Measurements from ENCODE around the gene STYXL1. TPM values are rescaled to one million over a fixed set of nuclear protein-coding genes. Genes with fewer than 3 reads are reported as not detected.

Gene STYXL1
- total and polyA plus RNA-seq, 12 donors = 20.9 to 82.0 (median 50.8) TPM

DNA sequence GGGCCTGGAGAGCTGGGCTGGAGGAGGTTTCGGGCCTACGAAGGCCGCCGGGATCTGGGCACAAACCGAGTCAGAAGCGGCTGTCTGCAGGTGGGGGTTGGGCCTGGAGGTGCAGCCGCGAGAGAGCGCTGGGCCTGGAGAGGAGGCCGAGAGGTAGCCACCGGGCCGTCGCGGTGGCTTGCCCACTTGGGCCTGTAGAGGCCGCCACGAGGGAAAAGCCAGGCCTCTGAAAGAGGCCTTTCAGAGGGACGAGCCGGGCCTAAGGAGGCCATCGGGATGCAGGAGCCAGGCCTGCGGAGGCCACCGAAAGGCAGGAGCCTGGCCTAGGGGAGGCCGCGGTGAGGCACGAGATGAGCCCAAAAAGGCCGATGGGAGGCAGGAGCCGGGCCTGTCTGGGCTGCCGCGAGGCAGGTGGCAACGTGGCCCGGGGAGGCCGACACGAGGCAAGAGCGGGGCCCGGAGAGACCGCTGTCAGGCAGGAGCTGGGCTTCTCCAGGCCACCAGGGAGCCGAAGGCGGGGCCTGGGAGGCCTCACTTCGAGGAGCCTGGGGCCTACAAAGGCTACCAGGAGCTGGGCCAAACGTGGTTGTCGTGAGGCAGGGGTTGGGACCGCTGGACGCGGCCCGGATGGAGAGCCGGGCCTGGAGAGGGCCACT is 25.7 kb upstream of the STYXL1 start:
- 93 to 95% (median 94%) methylated on average over 35 to 45 of the region's 45 CpGs for WGBS, 4 donors
- intact Hi-C loops (cut with DNase I) = loop anchor here in 1 of 2 donors (5.0 kb wide), 1 partner anchor 39 kb away; no protein-coding TSS in a partner anchor

DNA sequence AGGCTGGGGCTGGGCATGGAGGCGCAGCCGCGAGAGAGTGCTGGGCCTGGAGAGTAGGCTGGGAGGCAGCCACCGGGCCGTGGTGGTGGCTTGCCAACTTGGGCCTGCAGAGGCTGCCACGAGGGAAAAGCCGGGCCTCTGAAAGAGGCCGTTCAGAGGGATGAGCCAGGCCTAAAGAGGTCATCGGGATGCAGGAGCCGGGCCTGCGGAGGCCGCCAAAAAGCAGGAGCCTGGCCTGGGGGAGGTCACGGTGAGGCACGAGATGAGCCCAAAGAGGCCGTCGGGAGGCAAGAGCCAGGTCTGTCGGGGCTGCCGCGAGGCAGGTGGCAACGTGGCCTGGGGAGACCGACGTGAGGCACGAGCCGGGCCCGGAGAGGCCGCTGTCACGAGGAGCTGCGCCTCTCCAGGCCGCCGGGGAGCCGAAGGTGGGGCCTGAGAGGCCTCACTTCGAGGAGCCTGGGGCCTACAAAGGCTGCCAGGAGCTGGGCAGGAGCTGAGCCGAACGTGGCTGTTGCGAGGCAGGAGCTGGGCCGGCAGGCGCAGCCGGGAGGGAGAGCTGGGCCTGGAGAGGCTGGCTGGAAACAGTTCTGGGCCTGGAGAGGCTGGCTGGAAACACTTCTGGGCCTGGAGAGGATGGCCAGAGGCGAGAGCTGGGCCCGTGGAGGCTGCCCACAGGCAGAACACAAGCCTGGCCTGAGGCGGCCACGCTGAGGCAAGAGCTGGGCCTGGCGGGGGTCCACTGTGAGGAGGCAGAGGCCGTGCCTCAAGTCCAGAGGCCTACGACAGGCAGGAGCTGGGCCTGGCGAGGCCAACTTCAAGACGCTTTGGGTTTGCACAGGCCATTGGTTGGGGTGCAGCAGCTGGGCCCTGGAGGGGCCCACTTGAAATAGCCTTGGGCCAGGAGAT is 24.7 kb upstream of the STYXL1 start:
- Histone ChIP-seq H3K4me1 (replicated peaks in 1 of 2) (peaks cover 0 to 13% of the 10 kb centered on the region in 2 donors), H3K9me3 (replicated peaks in 1 of 3) (no peaks in the 10 kb centered on the region), H3K27me3 (no peaks in the 10 kb centered on the region), H3K36me3 (replicated peaks in 1 of 2) (no peaks in the 10 kb centered on the region), H3K4me3 (no peak overlapping the region), H3K27ac (no peak overlapping the region)
- no peak for DNase-seq
- TF ChIP-seq, protein P1, sequence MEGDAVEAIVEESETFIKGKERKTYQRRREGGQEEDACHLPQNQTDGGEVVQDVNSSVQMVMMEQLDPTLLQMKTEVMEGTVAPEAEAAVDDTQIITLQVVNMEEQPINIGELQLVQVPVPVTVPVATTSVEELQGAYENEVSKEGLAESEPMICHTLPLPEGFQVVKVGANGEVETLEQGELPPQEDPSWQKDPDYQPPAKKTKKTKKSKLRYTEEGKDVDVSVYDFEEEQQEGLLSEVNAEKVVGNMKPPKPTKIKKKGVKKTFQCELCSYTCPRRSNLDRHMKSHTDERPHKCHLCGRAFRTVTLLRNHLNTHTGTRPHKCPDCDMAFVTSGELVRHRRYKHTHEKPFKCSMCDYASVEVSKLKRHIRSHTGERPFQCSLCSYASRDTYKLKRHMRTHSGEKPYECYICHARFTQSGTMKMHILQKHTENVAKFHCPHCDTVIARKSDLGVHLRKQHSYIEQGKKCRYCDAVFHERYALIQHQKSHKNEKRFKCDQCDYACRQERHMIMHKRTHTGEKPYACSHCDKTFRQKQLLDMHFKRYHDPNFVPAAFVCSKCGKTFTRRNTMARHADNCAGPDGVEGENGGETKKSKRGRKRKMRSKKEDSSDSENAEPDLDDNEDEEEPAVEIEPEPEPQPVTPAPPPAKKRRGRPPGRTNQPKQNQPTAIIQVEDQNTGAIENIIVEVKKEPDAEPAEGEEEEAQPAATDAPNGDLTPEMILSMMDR (IDR thresholded peaks at IDR 0.05) = no peak
- no peak for TF ChIP-seq POLR2A (IDR thresholded peaks at IDR 0.05)
- WGBS, 4 donors = 95 to 96% (median 96%) methylated on average over 32 to 47 of the region's 47 CpGs
- intact Hi-C loops (cut with DNase I) = loop anchor here in 1 of 2 donors (5.0 kb wide), 1 partner anchor 40 kb away; no protein-coding TSS in a partner anchor

More for the DNA sequence above, 25.7 kb upstream of the STYXL1 start:
- Histone ChIP-seq H3K27ac (no peak overlapping the region), H3K36me3 (replicated peaks in 1 of 2) (no peaks in the 10 kb centered on the region), H3K4me1 (replicated peaks in 1 of 2) (peaks cover 0 to 13% of the 10 kb centered on the region in 2 donors), H3K4me3 (no peak overlapping the region), H3K27me3 (no peaks in the 10 kb centered on the region), H3K9me3 (replicated peaks in 1 of 3) (no peaks in the 10 kb centered on the region)
- DNase-seq = no peak
- TF ChIP-seq, protein P1 (IDR thresholded peaks at IDR 0.05) = no peak
- no peak for TF ChIP-seq POLR2A (IDR thresholded peaks at IDR 0.05)

DNA sequence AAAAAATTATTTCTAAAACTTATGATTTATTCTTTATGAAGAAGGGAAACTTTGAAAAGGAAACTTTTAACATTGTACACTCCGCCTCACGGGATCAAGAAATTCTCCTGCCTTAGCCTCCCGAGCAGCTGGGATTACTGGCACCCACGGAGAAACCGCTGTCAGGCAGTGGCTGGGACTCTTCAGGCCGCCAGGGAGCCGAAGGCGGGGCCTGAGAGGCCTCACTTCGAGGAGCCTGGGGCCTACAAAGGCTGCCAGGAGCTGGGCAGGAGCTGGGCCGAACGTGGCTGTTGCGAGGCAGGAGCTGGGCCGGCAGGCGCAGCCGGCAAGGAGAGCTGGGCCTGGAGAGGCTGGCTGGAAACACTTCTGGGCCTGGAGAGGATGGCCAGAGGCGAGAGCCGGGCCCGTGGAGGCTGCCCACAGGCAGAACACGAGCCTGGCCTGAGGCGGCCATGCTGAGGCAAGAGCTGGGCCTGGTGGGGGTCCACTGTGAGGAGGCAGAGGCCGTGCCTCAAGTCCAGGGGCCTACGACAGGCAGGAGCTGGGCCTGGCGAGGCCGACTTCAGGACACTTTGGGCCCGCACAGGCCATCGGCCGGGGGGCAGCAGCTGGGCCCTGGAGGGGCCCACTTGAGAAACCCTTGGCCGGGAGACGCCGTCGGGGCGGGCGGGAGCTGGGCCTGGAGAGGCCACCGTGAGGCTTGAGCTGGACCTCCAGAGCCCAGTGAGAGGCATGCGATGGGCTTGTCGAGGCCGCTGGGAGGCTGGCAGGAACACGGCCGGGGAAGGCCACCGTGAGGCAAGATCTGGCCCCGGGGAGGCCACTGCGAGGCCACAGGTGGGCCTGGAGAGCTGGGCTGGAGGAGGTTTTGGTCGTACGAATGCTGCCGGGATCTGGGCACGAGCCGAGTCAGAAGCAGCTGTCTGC is 23.8 kb upstream of the STYXL1 start:
- intact Hi-C loops (cut with DNase I) = loop anchor here in 1 of 2 donors (5.0 kb wide), 1 partner anchor 41 kb away; no protein-coding TSS in a partner anchor
- WGBS, 4 donors = 90 to 95% (median 93%) methylated on average over 27 to 47 of the region's 47 CpGs

More for the DNA sequence above, 23.8 kb upstream of the STYXL1 start:
- DNase-seq = no peak
- no peak for TF ChIP-seq POLR2A (IDR thresholded peaks at IDR 0.05)
- TF ChIP-seq, protein P1 (IDR thresholded peaks at IDR 0.05) = no peak
- Histone ChIP-seq H3K36me3 (replicated peaks in 1 of 2) (peaks cover 0 to 4% of the 10 kb centered on the region in 2 donors), H3K27ac (no peak overlapping the region), H3K27me3 (no peaks in the 10 kb centered on the region), H3K4me1 (replicated peaks in 1 of 2) (peaks cover 0 to 10% of the 10 kb centered on the region in 2 donors), H3K9me3 (replicated peaks in 1 of 3) (no peaks in the 10 kb centered on the region), H3K4me3 (no peak overlapping the region)
